Measurements from ENCODE around the gene FRAT2.

DNA sequence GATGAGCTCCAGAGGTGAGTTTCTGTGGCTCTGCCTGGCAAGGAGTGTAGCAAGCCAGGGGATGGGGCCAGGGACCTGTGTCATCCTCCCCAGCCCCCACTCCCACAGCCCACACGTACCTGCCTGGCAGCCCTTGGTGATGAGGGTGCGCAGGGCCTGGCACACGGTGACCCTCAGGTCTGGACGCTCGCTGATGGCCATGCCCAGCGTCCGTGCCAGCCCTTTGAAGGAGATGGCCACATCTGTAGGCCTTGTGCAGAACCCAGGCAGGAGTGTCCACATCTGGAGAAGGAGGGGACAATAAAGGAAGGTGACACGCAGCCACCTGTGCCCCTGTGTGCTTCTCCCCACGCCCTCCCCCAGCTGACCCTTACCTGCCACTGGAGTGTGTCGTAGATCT lies 38.9 kb upstream of the FRAT2 start:
- no peak for TF ChIP-seq POLR2A (IDR thresholded peaks at IDR 0.05)
- TF ChIP-seq, protein P1, sequence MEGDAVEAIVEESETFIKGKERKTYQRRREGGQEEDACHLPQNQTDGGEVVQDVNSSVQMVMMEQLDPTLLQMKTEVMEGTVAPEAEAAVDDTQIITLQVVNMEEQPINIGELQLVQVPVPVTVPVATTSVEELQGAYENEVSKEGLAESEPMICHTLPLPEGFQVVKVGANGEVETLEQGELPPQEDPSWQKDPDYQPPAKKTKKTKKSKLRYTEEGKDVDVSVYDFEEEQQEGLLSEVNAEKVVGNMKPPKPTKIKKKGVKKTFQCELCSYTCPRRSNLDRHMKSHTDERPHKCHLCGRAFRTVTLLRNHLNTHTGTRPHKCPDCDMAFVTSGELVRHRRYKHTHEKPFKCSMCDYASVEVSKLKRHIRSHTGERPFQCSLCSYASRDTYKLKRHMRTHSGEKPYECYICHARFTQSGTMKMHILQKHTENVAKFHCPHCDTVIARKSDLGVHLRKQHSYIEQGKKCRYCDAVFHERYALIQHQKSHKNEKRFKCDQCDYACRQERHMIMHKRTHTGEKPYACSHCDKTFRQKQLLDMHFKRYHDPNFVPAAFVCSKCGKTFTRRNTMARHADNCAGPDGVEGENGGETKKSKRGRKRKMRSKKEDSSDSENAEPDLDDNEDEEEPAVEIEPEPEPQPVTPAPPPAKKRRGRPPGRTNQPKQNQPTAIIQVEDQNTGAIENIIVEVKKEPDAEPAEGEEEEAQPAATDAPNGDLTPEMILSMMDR (IDR thresholded peaks at IDR 0.05): no peak

All from prostate gland (tissue), 2 donors.